Uterus (tissue), 2 donors: ENCODE measurements around the gene HTT.

Source experiments
- CTCF ChIP-seq, 4 experiments: fragments of 200-600 bp in 2 of 4; fragments of 450-650 bp in 2 of 4; sonication (generic) in 2 of 4; IDR thresholded peaks; one replicate each; pipeline ENCODE4 v1.5.1; 2016 to 2019; ENCODE audit warnings: antibody characterized with exemption in 4 of 4, mild to moderate bottlenecking in 2 of 4, moderate library complexity in 1 of 4
- POLR2A ChIP-seq, 2 donors: fragments of 450-650 bp; IDR thresholded peaks; one replicate each; pipeline ENCODE4 v1.6.1; 2016; ENCODE audit warnings: antibody characterized with exemption in 2 of 2, mild to moderate bottlenecking in 1 of 2, moderate library complexity in 1 of 2

GRCh38 chr4:3074846-3075651, 568 bp downstream of the HTT start:
- TF ChIP-seq POLR2A (IDR thresholded peaks at IDR 0.05) (no peak), CTCF (IDR thresholded peaks at IDR 0.05) (no peak)
